GM18498 (cell line): Measurements from ENCODE around the gene TLE3.

Experiments used
- ATAC-seq: cut with Tn5 transposase; IDR thresholded peaks from one replicate; pipeline ENCODE4 v1.9.1; 2021; ENCODE audit warnings: mild to moderate bottlenecking, moderate library complexity; ENCODE audit not compliant: unreplicated experiment

TLE3 gene

GRCh38 chr15:70064441-70064840 is 33.3 kb downstream of the TLE3 start:
- no peak for ATAC-seq

- ATAC-seq, result no peak
Observed at GRCh38 chr15:70063980-70064379, 33.7 kb downstream of the TLE3 start.

- no peak for ATAC-seq
Observed at GRCh38 chr15:70063261-70063925, 34.3 kb downstream of the TLE3 start.

GRCh38 chr15:70062321-70062956 is 35.3 kb downstream of the TLE3 start:
- no peak for ATAC-seq

- ATAC-seq, result no peak
Observed at GRCh38 chr15:70061696-70062270, 35.9 kb downstream of the TLE3 start.

- ATAC-seq, result no peak
Observed at GRCh38 chr15:70060993-70061305, 36.8 kb downstream of the TLE3 start.

- no peak for ATAC-seq
Observed at GRCh38 chr15:70060214-70060992, 37.3 kb downstream of the TLE3 start.

GRCh38 chr15:70059476-70060213 is 38.1 kb downstream of the TLE3 start:
- ATAC-seq, result no peak

- no peak for ATAC-seq
Observed at GRCh38 chr15:70058642-70059360, 38.9 kb downstream of the TLE3 start.

- no peak for ATAC-seq
Observed at GRCh38 chr15:70057931-70058641, 39.6 kb downstream of the TLE3 start.

GRCh38 chr15:70056091-70056680 is 41.5 kb downstream of the TLE3 start:
- no peak for ATAC-seq

- no peak for ATAC-seq
Observed at GRCh38 chr15:70055601-70056051, 42.1 kb downstream of the TLE3 start.

GRCh38 chr15:70054884-70055387 is 42.8 kb downstream of the TLE3 start:
- no peak for ATAC-seq

GRCh38 chr15:70054366-70054765 is 43.4 kb downstream of the TLE3 start:
- ATAC-seq, result no peak

- no peak for ATAC-seq
Observed at GRCh38 chr15:70053716-70054229, 43.9 kb downstream of the TLE3 start.

GRCh38 chr15:70053001-70053715 is 44.6 kb downstream of the TLE3 start:
- ATAC-seq, result no peak

GRCh38 chr15:70051948-70052633 is 45.6 kb downstream of the TLE3 start:
- ATAC-seq, result no peak

- ATAC-seq, result no peak
Observed at GRCh38 chr15:70050970-70051369, 46.7 kb downstream of the TLE3 start.
